Measurements from ENCODE around the gene AP1S3.
"Not testable (repeated sequence)": the region's sequence is repeated elsewhere in the genome, so short reads cannot be mapped to it uniquely, and the experiment has no call there.

AP1S3 gene

DNA sequence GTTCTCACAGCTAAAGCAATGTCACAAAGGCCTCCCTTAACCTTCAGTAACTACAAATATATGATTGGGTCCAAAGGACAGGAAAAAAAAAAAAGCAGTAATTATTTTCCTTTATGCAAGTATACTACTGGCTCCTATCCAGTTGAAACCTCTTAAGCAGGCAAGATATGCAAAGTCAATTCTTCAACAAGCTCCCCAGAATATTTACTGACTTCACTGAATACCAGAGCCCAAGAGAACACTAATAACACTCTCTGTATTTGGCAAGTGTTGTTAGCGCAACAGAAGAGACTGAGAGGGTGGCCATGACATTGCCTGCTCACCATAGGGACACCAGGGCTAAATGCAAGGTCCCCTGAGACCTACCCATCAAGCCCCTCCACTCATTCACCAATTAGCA, 74.5 kb downstream of the AP1S3 start:
- DNase-seq (ENCODE audit: low read depth, low spot score) = no peak
- Histone ChIP-seq H3K4me3 (ENCODE audit: low read length) (no peak overlapping the region), H3K27me3 (ENCODE audit: control insufficient read depth, insufficient read depth, low read length) (no peaks in the 10 kb centered on the region), H3K4me1 (ENCODE audit: control insufficient read depth, insufficient read depth, low read length) (no peaks in the 10 kb centered on the region; the same call in 1 of the 2 replicates), H3K9me3 (ENCODE audit: control insufficient read depth, insufficient read depth, low read length) (no peaks in the 10 kb centered on the region), H3K27ac (ENCODE audit: low read length) (no peak overlapping the region), H3K36me3 (ENCODE audit: control insufficient read depth, insufficient read depth, low read length) (no peaks in the 10 kb centered on the region)
- WGBS (ENCODE audit: insufficient coverage, insufficient read length) = no CpG with 5 or more reads among the region's 1 CpG

GRCh38 chr2:223761746-223762145, 75.6 kb downstream of the AP1S3 start:
- not testable (repeated sequence) for H3K27me3 ChIP-seq (ENCODE audit: control insufficient read depth, insufficient read depth, low read length); H3K36me3 ChIP-seq (ENCODE audit: control insufficient read depth, insufficient read depth, low read length); DNase-seq (ENCODE audit: low read depth, low spot score); H3K9me3 ChIP-seq (ENCODE audit: control insufficient read depth, insufficient read depth, low read length); H3K27ac ChIP-seq (ENCODE audit: low read length); H3K4me3 ChIP-seq (ENCODE audit: low read length); H3K4me1 ChIP-seq (ENCODE audit: control insufficient read depth, insufficient read depth, low read length)
- WGBS (ENCODE audit: insufficient coverage, insufficient read length) = no CpG with 5 or more reads among the region's 7 CpGs

DNA sequence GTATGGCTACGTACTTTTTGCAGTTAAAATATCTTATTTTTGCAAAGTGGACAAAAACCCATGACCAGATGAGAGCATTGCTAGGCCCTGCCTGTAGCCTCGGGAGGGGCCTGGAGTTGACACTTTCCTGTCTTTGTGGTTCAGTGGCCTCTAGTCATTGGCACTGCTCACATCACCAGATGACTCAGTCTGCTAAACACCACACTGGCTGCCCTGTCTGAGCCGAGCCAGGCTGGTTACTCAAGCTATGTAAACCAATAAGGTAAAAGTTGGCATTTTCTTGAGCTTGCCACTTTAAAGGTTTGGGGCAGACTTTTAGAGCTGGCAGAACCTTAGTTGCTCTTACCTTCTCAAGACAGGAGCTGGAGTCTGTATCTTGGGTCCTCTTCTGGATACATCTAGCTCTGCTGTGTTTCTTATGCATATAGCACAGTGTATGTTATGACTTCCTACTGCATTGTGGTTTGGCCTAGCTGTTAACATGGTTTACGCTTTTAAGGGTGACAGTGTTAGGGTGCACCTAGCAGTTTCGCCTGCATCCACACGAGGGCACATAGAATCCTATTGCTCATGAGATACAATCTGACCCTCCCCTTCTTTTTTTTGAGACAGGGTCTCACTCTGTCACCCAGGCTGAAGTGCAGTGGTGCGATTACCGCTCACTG, 76.4 kb downstream of the AP1S3 start:
- WGBS (ENCODE audit: insufficient coverage, insufficient read length) = no CpG with 5 or more reads among the region's 8 CpGs
- peak; percentile 13 for DNase-seq (ENCODE audit: low read depth, low spot score)
- no peaks in the 10 kb centered on the region for H3K36me3 ChIP-seq (ENCODE audit: control insufficient read depth, insufficient read depth, low read length)
- H3K4me3 ChIP-seq (ENCODE audit: low read length) = no peak overlapping the region
- H3K27me3 ChIP-seq (ENCODE audit: control insufficient read depth, insufficient read depth, low read length) = no peaks in the 10 kb centered on the region
- H3K4me1 ChIP-seq (ENCODE audit: control insufficient read depth, insufficient read depth, low read length) = no peaks in the 10 kb centered on the region; the same call in 1 of the 2 replicates
- no peaks in the 10 kb centered on the region for H3K9me3 ChIP-seq (ENCODE audit: control insufficient read depth, insufficient read depth, low read length)
- no peak overlapping the region for H3K27ac ChIP-seq (ENCODE audit: low read length)

DNA sequence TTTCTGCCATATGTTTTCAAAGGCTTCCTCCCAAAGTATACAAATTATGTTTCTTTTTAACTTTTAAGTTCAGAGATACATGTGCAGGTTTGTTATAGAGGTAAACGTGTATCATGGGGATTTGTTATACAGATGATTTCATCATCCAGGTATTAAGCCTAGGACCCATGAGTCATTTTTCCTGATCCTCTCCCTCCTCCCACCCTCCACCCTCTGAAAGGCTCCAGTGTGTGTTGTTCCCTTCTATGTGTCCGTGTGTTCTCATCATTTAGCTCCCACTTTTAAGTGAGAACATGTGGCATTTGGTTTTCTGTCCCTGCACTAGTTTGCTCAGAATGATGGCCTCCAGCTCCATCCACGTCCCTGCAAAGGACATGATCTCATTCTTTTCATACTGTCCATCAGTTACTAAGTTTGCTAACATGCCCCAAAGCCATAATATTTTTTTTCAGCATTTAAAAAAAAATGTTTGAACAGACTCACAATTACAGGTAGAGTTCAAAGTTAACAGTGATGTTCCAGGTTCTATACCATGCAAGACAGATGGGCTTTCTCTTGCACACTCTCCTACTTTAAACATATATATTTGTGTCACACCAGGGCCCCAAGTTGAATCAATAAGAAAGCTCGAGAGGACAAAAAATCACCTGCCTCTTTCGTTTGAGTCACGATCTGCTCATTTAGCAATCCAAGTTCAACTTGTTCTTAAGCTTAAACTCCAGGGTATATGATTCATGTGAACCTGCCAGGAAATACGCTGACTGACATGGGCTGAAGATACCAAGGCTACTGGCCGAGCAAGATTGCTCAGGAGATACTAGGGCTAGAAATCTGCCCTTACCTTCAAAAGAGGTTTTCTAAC, 77.6 kb downstream of the AP1S3 start:
- no peaks in the 10 kb centered on the region for H3K36me3 ChIP-seq (ENCODE audit: control insufficient read depth, insufficient read depth, low read length)
- H3K4me1 ChIP-seq (ENCODE audit: control insufficient read depth, insufficient read depth, low read length) = no peaks in the 10 kb centered on the region; the same call in 1 of the 2 replicates
- no peak overlapping the region for H3K4me3 ChIP-seq (ENCODE audit: low read length)
- no peak for DNase-seq (ENCODE audit: low read depth, low spot score)
- H3K27me3 ChIP-seq (ENCODE audit: control insufficient read depth, insufficient read depth, low read length) = no peaks in the 10 kb centered on the region
- H3K9me3 ChIP-seq (ENCODE audit: control insufficient read depth, insufficient read depth, low read length) = no peaks in the 10 kb centered on the region
- H3K27ac ChIP-seq (ENCODE audit: low read length) = no peak overlapping the region
- WGBS (ENCODE audit: insufficient coverage, insufficient read length) = no CpG with 5 or more reads among the region's 8 CpGs

- H3K4me3 ChIP-seq (ENCODE audit: low read length) = no peak overlapping the region
- no peaks in the 10 kb centered on the region; the same call in 1 of the 2 replicates for H3K4me1 ChIP-seq (ENCODE audit: control insufficient read depth, insufficient read depth, low read length)
- WGBS (ENCODE audit: insufficient coverage, insufficient read length) = no CpG with 5 or more reads among the region's 4 CpGs
- H3K27ac ChIP-seq (ENCODE audit: low read length) = no peak overlapping the region
- DNase-seq (ENCODE audit: low read depth, low spot score) = no peak
- H3K36me3 ChIP-seq (ENCODE audit: control insufficient read depth, insufficient read depth, low read length) = no peaks in the 10 kb centered on the region
- no peaks in the 10 kb centered on the region for H3K9me3 ChIP-seq (ENCODE audit: control insufficient read depth, insufficient read depth, low read length)
- H3K27me3 ChIP-seq (ENCODE audit: control insufficient read depth, insufficient read depth, low read length) = no peaks in the 10 kb centered on the region
These were observed 79.1 kb downstream of the AP1S3 start for GRCh38 chr2:223758131-223758840.

- Histone ChIP-seq H3K27me3 (ENCODE audit: control insufficient read depth, insufficient read depth, low read length) (no peaks in the 10 kb centered on the region), H3K36me3 (ENCODE audit: control insufficient read depth, insufficient read depth, low read length) (no peaks in the 10 kb centered on the region), H3K4me3 (ENCODE audit: low read length) (no peak overlapping the region), H3K4me1 (ENCODE audit: control insufficient read depth, insufficient read depth, low read length) (no peaks in the 10 kb centered on the region), H3K9me3 (ENCODE audit: control insufficient read depth, insufficient read depth, low read length) (no peaks in the 10 kb centered on the region), H3K27ac (ENCODE audit: low read length) (no peak overlapping the region)
- DNase-seq (ENCODE audit: low read depth, low spot score) = no peak
- WGBS (ENCODE audit: insufficient coverage, insufficient read length) = no CpG with 5 or more reads among the region's 4 CpGs
These were observed 83.4 kb downstream of the AP1S3 start for GRCh38 chr2:223753940-223754339.

GRCh38 chr2:223751012-223751411, 86.4 kb downstream of the AP1S3 start:
- no peaks in the 10 kb centered on the region for H3K9me3 ChIP-seq (ENCODE audit: control insufficient read depth, insufficient read depth, low read length)
- H3K27ac ChIP-seq (ENCODE audit: low read length) = no peak overlapping the region
- H3K36me3 ChIP-seq (ENCODE audit: control insufficient read depth, insufficient read depth, low read length) = no peaks in the 10 kb centered on the region
- DNase-seq (ENCODE audit: low read depth, low spot score) = no peak
- H3K4me1 ChIP-seq (ENCODE audit: control insufficient read depth, insufficient read depth, low read length) = no peaks in the 10 kb centered on the region
- WGBS (ENCODE audit: insufficient coverage, insufficient read length) = no CpG with 5 or more reads among the region's 1 CpG
- H3K4me3 ChIP-seq (ENCODE audit: low read length) = no peak overlapping the region
- no peaks in the 10 kb centered on the region for H3K27me3 ChIP-seq (ENCODE audit: control insufficient read depth, insufficient read depth, low read length)

DNA sequence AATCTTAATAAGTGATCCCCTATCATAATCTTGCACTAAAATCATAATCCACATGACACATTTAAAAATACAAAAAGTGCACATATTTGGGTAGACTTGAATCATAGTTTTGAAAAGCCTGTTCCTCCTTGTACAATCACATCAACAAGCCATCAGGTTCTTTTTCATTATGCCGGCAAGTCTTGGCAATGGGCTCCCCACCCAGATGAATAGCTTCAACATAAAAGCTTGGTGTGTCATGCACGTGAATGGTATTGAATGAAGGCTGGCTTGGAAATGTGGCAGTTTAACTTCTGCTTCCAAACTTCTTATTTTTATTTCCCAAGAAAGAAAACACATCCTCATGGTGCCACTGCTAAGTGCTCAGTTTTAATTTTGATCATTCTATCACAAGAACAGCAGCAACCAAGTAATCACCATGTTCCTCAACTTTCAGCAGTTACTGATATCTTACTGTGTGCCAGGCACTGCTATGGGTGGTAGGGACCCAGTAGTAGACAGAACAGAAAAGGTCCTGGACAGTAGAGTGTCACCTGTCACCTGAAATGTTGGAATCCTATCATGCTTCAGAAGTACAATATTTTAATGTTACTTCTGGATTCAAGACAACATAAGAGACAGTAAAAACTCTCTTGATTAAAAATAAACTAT, 89.9 kb downstream of the AP1S3 start:
- DNase-seq (ENCODE audit: low read depth, low spot score) = no peak
- no peaks in the 10 kb centered on the region for H3K9me3 ChIP-seq (ENCODE audit: control insufficient read depth, insufficient read depth, low read length)
- no peak overlapping the region for H3K27ac ChIP-seq (ENCODE audit: low read length)
- no peaks in the 10 kb centered on the region for H3K27me3 ChIP-seq (ENCODE audit: control insufficient read depth, insufficient read depth, low read length)
- WGBS (ENCODE audit: insufficient coverage, insufficient read length) = no CpG with 5 or more reads among the region's 2 CpGs
- H3K36me3 ChIP-seq (ENCODE audit: control insufficient read depth, insufficient read depth, low read length) = no peaks in the 10 kb centered on the region
- H3K4me3 ChIP-seq (ENCODE audit: low read length) = no peak overlapping the region
- H3K4me1 ChIP-seq (ENCODE audit: control insufficient read depth, insufficient read depth, low read length) = no peaks in the 10 kb centered on the region; the same call in 1 of the 2 replicates

DNA sequence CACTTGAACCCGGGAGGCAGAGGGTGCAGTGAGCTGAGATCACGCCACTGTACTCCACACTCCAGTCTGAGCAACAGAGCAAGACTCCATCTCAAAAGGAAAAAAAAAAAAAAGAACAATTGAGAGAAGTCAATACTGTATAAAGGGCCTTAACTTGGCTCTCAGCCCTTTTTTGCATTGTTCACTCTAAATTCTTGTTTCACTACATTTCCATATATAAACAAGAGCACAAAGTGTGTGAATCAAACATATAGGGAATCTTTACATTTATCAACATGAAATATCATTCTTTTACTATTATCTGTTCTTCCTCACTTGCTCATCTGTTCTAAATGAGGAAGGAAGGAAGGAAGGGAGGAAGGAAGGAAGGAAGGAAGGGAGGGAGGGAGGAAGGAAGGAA, 90.8 kb downstream of the AP1S3 start:
- Histone ChIP-seq H3K27ac (ENCODE audit: low read length) (no peak overlapping the region), H3K9me3 (ENCODE audit: control insufficient read depth, insufficient read depth, low read length) (no peaks in the 10 kb centered on the region), H3K27me3 (ENCODE audit: control insufficient read depth, insufficient read depth, low read length) (no peaks in the 10 kb centered on the region), H3K36me3 (ENCODE audit: control insufficient read depth, insufficient read depth, low read length) (no peaks in the 10 kb centered on the region), H3K4me1 (ENCODE audit: control insufficient read depth, insufficient read depth, low read length) (no peaks in the 10 kb centered on the region; the same call in 1 of the 2 replicates), H3K4me3 (ENCODE audit: low read length) (no peak overlapping the region)
- DNase-seq (ENCODE audit: low read depth, low spot score) = no peak
- no CpG with 5 or more reads among the region's 2 CpGs for WGBS (ENCODE audit: insufficient coverage, insufficient read length)

DNA sequence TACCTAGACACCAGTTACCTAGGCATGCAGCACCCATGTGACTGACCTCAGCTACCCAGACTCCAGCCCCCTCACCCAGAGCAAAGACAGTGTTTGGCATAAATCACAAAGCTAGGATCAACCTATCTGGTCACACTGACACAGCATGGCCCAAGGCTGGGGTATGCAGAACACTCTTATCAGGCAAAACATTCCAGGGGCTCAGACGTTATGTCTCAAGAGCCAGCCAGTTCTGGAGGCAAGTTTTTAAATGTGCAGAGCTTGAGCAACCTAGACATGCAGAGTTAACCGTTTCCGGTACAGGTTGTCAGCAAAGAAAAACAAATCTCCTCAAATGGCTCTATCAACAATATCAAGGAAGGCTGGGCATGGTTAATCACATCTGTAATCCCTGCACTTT, 92.8 kb downstream of the AP1S3 start:
- H3K9me3 ChIP-seq (ENCODE audit: control insufficient read depth, insufficient read depth, low read length) = no peaks in the 10 kb centered on the region

More for the DNA sequence above, 92.8 kb downstream of the AP1S3 start:
- no peak overlapping the region for H3K27ac ChIP-seq (ENCODE audit: low read length)
- H3K27me3 ChIP-seq (ENCODE audit: control insufficient read depth, insufficient read depth, low read length) = no peaks in the 10 kb centered on the region
- no peak overlapping the region for H3K4me3 ChIP-seq (ENCODE audit: low read length)
- no peaks in the 10 kb centered on the region; the same call in 1 of the 2 replicates for H3K4me1 ChIP-seq (ENCODE audit: control insufficient read depth, insufficient read depth, low read length)
- no peak for DNase-seq (ENCODE audit: low read depth, low spot score)
- WGBS (ENCODE audit: insufficient coverage, insufficient read length) = no CpG with 5 or more reads among the region's 3 CpGs
- H3K36me3 ChIP-seq (ENCODE audit: control insufficient read depth, insufficient read depth, low read length) = no peaks in the 10 kb centered on the region

Measured in iPS DF 6.9 (cell line).